Measurements from ENCODE around the gene GPSM1.

Gene GPSM1

GRCh38 chr9:136284311-136284710, 43.0 kb upstream of the GPSM1 start:
- peaks cover 35% of the 10 kb centered on the region for H3K27me3 ChIP-seq (ENCODE audit: control insufficient read depth, insufficient read depth, low read length)
- no peaks in the 10 kb centered on the region for H3K36me3 ChIP-seq (ENCODE audit: insufficient read depth, low read length)
- H3K4me1 ChIP-seq (ENCODE audit: control insufficient read depth, insufficient read depth, low read length) = peaks cover 6% of the 10 kb centered on the region
- H3K9ac ChIP-seq (ENCODE audit: low read depth, low read length) = no peak overlapping the region
- H3K4me3 ChIP-seq (ENCODE audit: low read length) = no peak overlapping the region
- no peaks in the 10 kb centered on the region for H3K9me3 ChIP-seq (replicated peaks; ENCODE audit: low read length)
- no peak overlapping the region for H3K4me2 ChIP-seq (ENCODE audit: low read length)

GRCh38 chr9:136284951-136285350, 42.4 kb upstream of the GPSM1 start:
- H3K4me3 ChIP-seq (ENCODE audit: low read length) = no peak overlapping the region
- peaks cover 6% of the 10 kb centered on the region for H3K4me1 ChIP-seq (ENCODE audit: control insufficient read depth, insufficient read depth, low read length)
- H3K36me3 ChIP-seq (ENCODE audit: insufficient read depth, low read length) = no peaks in the 10 kb centered on the region
- H3K9me3 ChIP-seq (replicated peaks; ENCODE audit: low read length) = no peaks in the 10 kb centered on the region
- H3K27me3 ChIP-seq (ENCODE audit: control insufficient read depth, insufficient read depth, low read length) = peaks cover 29% of the 10 kb centered on the region
- no peak overlapping the region for H3K4me2 ChIP-seq (ENCODE audit: low read length)
- no peak overlapping the region for H3K9ac ChIP-seq (ENCODE audit: low read depth, low read length)

GRCh38 chr9:136285501-136286358, 41.6 kb upstream of the GPSM1 start:
- peaks cover 23% of the 10 kb centered on the region for H3K27me3 ChIP-seq (ENCODE audit: control insufficient read depth, insufficient read depth, low read length)
- no peaks in the 10 kb centered on the region for H3K36me3 ChIP-seq (ENCODE audit: insufficient read depth, low read length)
- no peak overlapping the region for H3K9ac ChIP-seq (ENCODE audit: low read depth, low read length)
- peaks cover 6% of the 10 kb centered on the region for H3K4me1 ChIP-seq (ENCODE audit: control insufficient read depth, insufficient read depth, low read length)
- no peak overlapping the region for H3K4me3 ChIP-seq (ENCODE audit: low read length)
- H3K4me2 ChIP-seq (ENCODE audit: low read length) = no peak overlapping the region
- no peaks in the 10 kb centered on the region for H3K9me3 ChIP-seq (replicated peaks; ENCODE audit: low read length)

GRCh38 chr9:136286359-136286986, 40.9 kb upstream of the GPSM1 start:
- H3K27me3 ChIP-seq (ENCODE audit: control insufficient read depth, insufficient read depth, low read length) = peaks cover 25% of the 10 kb centered on the region
- H3K36me3 ChIP-seq (ENCODE audit: insufficient read depth, low read length) = no peaks in the 10 kb centered on the region
- H3K4me1 ChIP-seq (ENCODE audit: control insufficient read depth, insufficient read depth, low read length) = peaks cover 6% of the 10 kb centered on the region
- no peaks in the 10 kb centered on the region for H3K9me3 ChIP-seq (replicated peaks; ENCODE audit: low read length)
- H3K9ac ChIP-seq (ENCODE audit: low read depth, low read length) = no peak overlapping the region
- H3K4me2 ChIP-seq (ENCODE audit: low read length) = no peak overlapping the region
- H3K4me3 ChIP-seq (ENCODE audit: low read length) = no peak overlapping the region

GRCh38 chr9:136286987-136287379, 40.4 kb upstream of the GPSM1 start:
- H3K4me2 ChIP-seq (ENCODE audit: low read length) = no peak overlapping the region
- no peak overlapping the region for H3K4me3 ChIP-seq (ENCODE audit: low read length)
- H3K36me3 ChIP-seq (ENCODE audit: insufficient read depth, low read length) = no peaks in the 10 kb centered on the region
- H3K4me1 ChIP-seq (ENCODE audit: control insufficient read depth, insufficient read depth, low read length) = peaks cover 6% of the 10 kb centered on the region
- H3K9me3 ChIP-seq (replicated peaks; ENCODE audit: low read length) = no peaks in the 10 kb centered on the region
- H3K9ac ChIP-seq (ENCODE audit: low read depth, low read length) = no peak overlapping the region
- H3K27me3 ChIP-seq (ENCODE audit: control insufficient read depth, insufficient read depth, low read length) = peaks cover 30% of the 10 kb centered on the region

- no peak overlapping the region for H3K9ac ChIP-seq (ENCODE audit: low read depth, low read length)
- no peaks in the 10 kb centered on the region for H3K36me3 ChIP-seq (ENCODE audit: insufficient read depth, low read length)
- no peak overlapping the region for H3K4me2 ChIP-seq (ENCODE audit: low read length)
- H3K4me1 ChIP-seq (ENCODE audit: control insufficient read depth, insufficient read depth, low read length) = peaks cover 5% of the 10 kb centered on the region
- no peak overlapping the region for H3K4me3 ChIP-seq (ENCODE audit: low read length)
- H3K9me3 ChIP-seq (replicated peaks; ENCODE audit: low read length) = no peaks in the 10 kb centered on the region
- peaks cover 40% of the 10 kb centered on the region for H3K27me3 ChIP-seq (ENCODE audit: control insufficient read depth, insufficient read depth, low read length)
Measured at GRCh38 chr9:136287960-136288753, 39.2 kb upstream of the GPSM1 start.

GRCh38 chr9:136289651-136290507, 37.5 kb upstream of the GPSM1 start:
- H3K4me1 ChIP-seq (ENCODE audit: control insufficient read depth, insufficient read depth, low read length) = no peaks in the 10 kb centered on the region
- no peak overlapping the region for H3K4me2 ChIP-seq (ENCODE audit: low read length)
- H3K36me3 ChIP-seq (ENCODE audit: insufficient read depth, low read length) = no peaks in the 10 kb centered on the region
- no peak overlapping the region for H3K9ac ChIP-seq (ENCODE audit: low read depth, low read length)
- H3K9me3 ChIP-seq (replicated peaks; ENCODE audit: low read length) = no peaks in the 10 kb centered on the region
- peaks cover 40% of the 10 kb centered on the region for H3K27me3 ChIP-seq (ENCODE audit: control insufficient read depth, insufficient read depth, low read length)
- H3K4me3 ChIP-seq (ENCODE audit: low read length) = no peak overlapping the region

GRCh38 chr9:136290508-136291000, 36.8 kb upstream of the GPSM1 start:
- H3K36me3 ChIP-seq (ENCODE audit: insufficient read depth, low read length) = no peaks in the 10 kb centered on the region
- no peak overlapping the region for H3K4me2 ChIP-seq (ENCODE audit: low read length)
- H3K9me3 ChIP-seq (replicated peaks; ENCODE audit: low read length) = no peaks in the 10 kb centered on the region
- H3K9ac ChIP-seq (ENCODE audit: low read depth, low read length) = no peak overlapping the region
- peaks cover 38% of the 10 kb centered on the region for H3K27me3 ChIP-seq (ENCODE audit: control insufficient read depth, insufficient read depth, low read length)
- H3K4me1 ChIP-seq (ENCODE audit: control insufficient read depth, insufficient read depth, low read length) = no peaks in the 10 kb centered on the region
- H3K4me3 ChIP-seq (ENCODE audit: low read length) = no peak overlapping the region

- Histone ChIP-seq H3K4me1 (ENCODE audit: control insufficient read depth, insufficient read depth, low read length) (no peaks in the 10 kb centered on the region), H3K36me3 (ENCODE audit: insufficient read depth, low read length) (no peaks in the 10 kb centered on the region), H3K9me3 (replicated peaks; ENCODE audit: low read length) (no peaks in the 10 kb centered on the region), H3K4me3 (ENCODE audit: low read length) (no peak overlapping the region), H3K27me3 (ENCODE audit: control insufficient read depth, insufficient read depth, low read length) (peaks cover 38% of the 10 kb centered on the region), H3K9ac (ENCODE audit: low read depth, low read length) (no peak overlapping the region), H3K4me2 (ENCODE audit: low read length) (no peak overlapping the region)
Measured at GRCh38 chr9:136291306-136292025, 35.9 kb upstream of the GPSM1 start.

- Histone ChIP-seq H3K4me3 (ENCODE audit: low read length) (no peak overlapping the region), H3K4me1 (ENCODE audit: control insufficient read depth, insufficient read depth, low read length) (no peaks in the 10 kb centered on the region), H3K9ac (ENCODE audit: low read depth, low read length) (no peak overlapping the region), H3K4me2 (ENCODE audit: low read length) (peak overlapping the region; percentile 40), H3K9me3 (replicated peaks; ENCODE audit: low read length) (no peaks in the 10 kb centered on the region), H3K36me3 (ENCODE audit: insufficient read depth, low read length) (no peaks in the 10 kb centered on the region), H3K27me3 (ENCODE audit: control insufficient read depth, insufficient read depth, low read length) (peaks cover 39% of the 10 kb centered on the region)
Measured at GRCh38 chr9:136292026-136292538, 35.3 kb upstream of the GPSM1 start.

Data from skeletal muscle satellite cell (primary cell).